ENCODE measurements around the gene ANKS1A.

DNA sequence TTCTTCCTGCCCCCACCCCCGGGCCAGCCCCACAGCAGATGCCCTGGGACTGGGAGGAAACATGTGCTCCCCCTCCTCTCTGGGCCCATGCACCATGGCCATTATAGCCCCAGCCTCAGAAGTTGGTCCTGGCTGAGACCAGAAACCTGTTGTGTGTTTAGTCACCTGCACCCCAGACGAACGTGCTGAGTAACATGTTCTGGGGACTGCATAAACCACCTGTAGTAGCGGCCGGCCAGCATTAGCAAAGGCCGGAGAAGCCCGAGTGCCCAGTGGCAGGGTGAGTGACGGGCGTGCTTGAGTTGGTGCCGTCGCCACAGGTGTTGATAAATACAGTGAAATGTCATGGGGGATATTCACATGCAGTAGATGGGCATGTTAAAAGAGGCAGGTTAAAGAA, 178.2 kb downstream of the ANKS1A start:
- TF ChIP-seq, protein P1, sequence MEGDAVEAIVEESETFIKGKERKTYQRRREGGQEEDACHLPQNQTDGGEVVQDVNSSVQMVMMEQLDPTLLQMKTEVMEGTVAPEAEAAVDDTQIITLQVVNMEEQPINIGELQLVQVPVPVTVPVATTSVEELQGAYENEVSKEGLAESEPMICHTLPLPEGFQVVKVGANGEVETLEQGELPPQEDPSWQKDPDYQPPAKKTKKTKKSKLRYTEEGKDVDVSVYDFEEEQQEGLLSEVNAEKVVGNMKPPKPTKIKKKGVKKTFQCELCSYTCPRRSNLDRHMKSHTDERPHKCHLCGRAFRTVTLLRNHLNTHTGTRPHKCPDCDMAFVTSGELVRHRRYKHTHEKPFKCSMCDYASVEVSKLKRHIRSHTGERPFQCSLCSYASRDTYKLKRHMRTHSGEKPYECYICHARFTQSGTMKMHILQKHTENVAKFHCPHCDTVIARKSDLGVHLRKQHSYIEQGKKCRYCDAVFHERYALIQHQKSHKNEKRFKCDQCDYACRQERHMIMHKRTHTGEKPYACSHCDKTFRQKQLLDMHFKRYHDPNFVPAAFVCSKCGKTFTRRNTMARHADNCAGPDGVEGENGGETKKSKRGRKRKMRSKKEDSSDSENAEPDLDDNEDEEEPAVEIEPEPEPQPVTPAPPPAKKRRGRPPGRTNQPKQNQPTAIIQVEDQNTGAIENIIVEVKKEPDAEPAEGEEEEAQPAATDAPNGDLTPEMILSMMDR (IDR thresholded peaks at IDR 0.05): no peak
- no peak for TF ChIP-seq POLR2A (IDR thresholded peaks at IDR 0.05)
